ENCODE data around the gene HERC2. TPM values are rescaled to one million over a fixed set of nuclear protein-coding genes. Genes with fewer than 3 reads are reported as not detected.

Gene HERC2
- total RNA-seq, 2 experiments from 2014 or later: 28.1 to 30.3 TPM

GRCh38 chr15:28101201-28101600 is 220.8 kb downstream of the HERC2 start:
- peaks cover 4% of the 10 kb centered on the region for H3K4me1 Mint-ChIP-seq
- DNase-seq: no peak
- H3K27me3 Mint-ChIP-seq: peaks cover 64% of the 10 kb centered on the region
- no peak overlapping the region for H3K27ac Mint-ChIP-seq
- no peaks in the 10 kb centered on the region for H3K9me3 Mint-ChIP-seq
- no peaks in the 10 kb centered on the region for H3K36me3 Mint-ChIP-seq
- no peak overlapping the region for H3K4me3 Mint-ChIP-seq

- Mint-ChIP-seq H3K27ac (no peak overlapping the region), H3K4me3 (no peak overlapping the region), H3K27me3 (peaks cover 64% of the 10 kb centered on the region), H3K4me1 (peaks cover 8% of the 10 kb centered on the region), H3K36me3 (no peaks in the 10 kb centered on the region), H3K9me3 (no peaks in the 10 kb centered on the region)
- DNase-seq: no peak
Measured at GRCh38 chr15:28100516-28101195, 221.3 kb downstream of the HERC2 start.

GRCh38 chr15:28099555-28100140 is 222.3 kb downstream of the HERC2 start:
- Mint-ChIP-seq H3K36me3 (no peaks in the 10 kb centered on the region), H3K9me3 (no peaks in the 10 kb centered on the region), H3K4me3 (no peak overlapping the region), H3K27me3 (peaks cover 60% of the 10 kb centered on the region), H3K27ac (no peak overlapping the region), H3K4me1 (peaks cover 9% of the 10 kb centered on the region)
- no peak for DNase-seq

- H3K27me3 Mint-ChIP-seq: peaks cover 60% of the 10 kb centered on the region
- H3K36me3 Mint-ChIP-seq: no peaks in the 10 kb centered on the region
- peaks cover 9% of the 10 kb centered on the region for H3K4me1 Mint-ChIP-seq
- H3K4me3 Mint-ChIP-seq: no peak within 1 kb of the TSS
- H3K9me3 Mint-ChIP-seq: no peaks in the 10 kb centered on the region
- H3K27ac Mint-ChIP-seq: no peak within 1 kb of the TSS
- peak; percentile 62 for DNase-seq
Measured at GRCh38 chr15:28098766-28099554, 223.0 kb downstream of the HERC2 start, which contains the start of gene OCA2. OCA2 (minus strand) TSS chr15:28099315; CDS start chr15:28081874, 17,441 bp downstream.

- H3K9me3 Mint-ChIP-seq: no peaks in the 10 kb centered on the region
- DNase-seq: no peak
- H3K4me3 Mint-ChIP-seq: no peak overlapping the region
- peaks cover 9% of the 10 kb centered on the region for H3K4me1 Mint-ChIP-seq
- no peaks in the 10 kb centered on the region for H3K36me3 Mint-ChIP-seq
- peaks cover 61% of the 10 kb centered on the region for H3K27me3 Mint-ChIP-seq
- no peak overlapping the region for H3K27ac Mint-ChIP-seq
Measured at GRCh38 chr15:28098360-28098765, 223.6 kb downstream of the HERC2 start.

- peaks cover 9% of the 10 kb centered on the region for H3K4me1 Mint-ChIP-seq
- no peaks in the 10 kb centered on the region for H3K9me3 Mint-ChIP-seq
- no peak overlapping the region for H3K27ac Mint-ChIP-seq
- no peaks in the 10 kb centered on the region for H3K36me3 Mint-ChIP-seq
- H3K4me3 Mint-ChIP-seq: peak overlapping the region; percentile 23
- no peak for DNase-seq
- H3K27me3 Mint-ChIP-seq: peaks cover 63% of the 10 kb centered on the region
Measured at GRCh38 chr15:28097656-28098359, 224.2 kb downstream of the HERC2 start.

- DNase-seq: no peak
- no peaks in the 10 kb centered on the region for H3K9me3 Mint-ChIP-seq
- no peaks in the 10 kb centered on the region for H3K36me3 Mint-ChIP-seq
Measured at GRCh38 chr15:28096670-28097431, 225.1 kb downstream of the HERC2 start.

GRCh38 chr15:28096411-28096669 is 225.6 kb downstream of the HERC2 start:
- DNase-seq: no peak
- Mint-ChIP-seq H3K9me3 (no peaks in the 10 kb centered on the region), H3K27me3 (peaks cover 78% of the 10 kb centered on the region), H3K27ac (no peak overlapping the region), H3K4me3 (peak overlapping the region; percentile 82), H3K36me3 (peaks cover 3% of the 10 kb centered on the region), H3K4me1 (peaks cover 9% of the 10 kb centered on the region)

More at GRCh38 chr15:28096670-28097431, 225.1 kb downstream of the HERC2 start:
- Mint-ChIP-seq H3K4me3 (peak overlapping the region; percentile 9), H3K4me1 (peaks cover 9% of the 10 kb centered on the region), H3K27ac (no peak overlapping the region), H3K27me3 (peaks cover 73% of the 10 kb centered on the region)

GRCh38 chr15:28094732-28095521 is 227.1 kb downstream of the HERC2 start:
- Mint-ChIP-seq H3K9me3 (peaks cover 9% of the 10 kb centered on the region), H3K36me3 (peaks cover 11% of the 10 kb centered on the region), H3K4me1 (peaks cover 9% of the 10 kb centered on the region), H3K4me3 (peak overlapping the region; percentile 82), H3K27me3 (peaks cover 84% of the 10 kb centered on the region), H3K27ac (no peak overlapping the region)
- peak; percentile 36 for DNase-seq

GRCh38 chr15:28093752-28094535 is 228.0 kb downstream of the HERC2 start:
- Mint-ChIP-seq H3K36me3 (peaks cover 11% of the 10 kb centered on the region), H3K4me1 (peaks cover 7% of the 10 kb centered on the region), H3K4me3 (no peak overlapping the region), H3K27ac (no peak overlapping the region), H3K9me3 (peaks cover 15% of the 10 kb centered on the region), H3K27me3 (peaks cover 86% of the 10 kb centered on the region)
- no peak for DNase-seq

- Mint-ChIP-seq H3K4me3 (no peak overlapping the region), H3K9me3 (peaks cover 18% of the 10 kb centered on the region)
Measured at GRCh38 chr15:28091313-28091712, 230.7 kb downstream of the HERC2 start.

GRCh38 chr15:28086175-28086703 is 235.7 kb downstream of the HERC2 start:
- H3K36me3 Mint-ChIP-seq: peaks cover 12% of the 10 kb centered on the region
- peak; percentile 45 for DNase-seq
- no peak overlapping the region for H3K27ac Mint-ChIP-seq
- H3K4me3 Mint-ChIP-seq: no peak overlapping the region
- H3K9me3 Mint-ChIP-seq: peaks cover 18% of the 10 kb centered on the region
- H3K4me1 Mint-ChIP-seq: peaks cover 6% of the 10 kb centered on the region
- H3K27me3 Mint-ChIP-seq: peaks cover 59% of the 10 kb centered on the region

More at GRCh38 chr15:28091313-28091712, 230.7 kb downstream of the HERC2 start:
- Mint-ChIP-seq H3K27me3 (peaks cover 90% of the 10 kb centered on the region), H3K27ac (no peak overlapping the region), H3K4me1 (peaks cover 10% of the 10 kb centered on the region), H3K36me3 (peaks cover 15% of the 10 kb centered on the region)
- no peak for DNase-seq
